Putamen (tissue), 1 donor: ENCODE measurements around the gene PLB1.

Experiments
- DNase-seq: peaks from one replicate; pipeline ENCODE4 v3.0.0-alpha.2; 2016; ENCODE audit warnings: low spot score

The PLB1 gene

DNA sequence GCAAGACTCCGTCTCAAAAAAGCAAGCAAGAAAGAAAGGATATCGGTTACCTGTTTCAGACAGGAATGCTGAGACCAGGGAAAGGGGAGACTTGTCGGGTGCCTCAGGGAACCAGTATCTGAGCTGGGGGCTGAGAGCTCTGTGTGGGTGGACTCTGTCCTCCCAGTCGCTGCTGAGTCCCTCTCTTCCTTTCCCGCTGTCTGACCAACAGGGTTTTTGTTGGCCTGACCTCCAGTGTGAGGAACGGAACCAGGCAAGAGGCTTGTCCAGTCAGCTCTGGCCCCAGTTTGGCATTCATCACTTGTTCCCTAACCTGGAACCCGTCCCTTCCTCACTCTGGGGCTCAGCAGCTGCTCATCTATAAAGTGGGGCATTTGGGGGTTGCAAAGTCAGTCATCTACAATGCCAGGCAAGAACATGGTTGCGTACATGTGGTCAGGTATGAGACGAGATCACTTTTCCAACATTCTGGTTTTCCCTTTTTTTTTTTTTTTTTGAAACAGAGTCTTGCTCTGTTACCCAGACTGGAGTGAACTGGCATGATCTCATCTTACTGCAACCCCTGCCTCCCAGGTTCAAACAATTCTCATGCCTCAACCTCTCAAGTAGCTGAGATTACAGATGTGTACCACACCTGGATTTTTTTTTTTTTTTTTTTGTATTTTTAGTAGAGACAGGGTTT lies 116.4 kb downstream of the PLB1 start:
- no peak for DNase-seq

DNA sequence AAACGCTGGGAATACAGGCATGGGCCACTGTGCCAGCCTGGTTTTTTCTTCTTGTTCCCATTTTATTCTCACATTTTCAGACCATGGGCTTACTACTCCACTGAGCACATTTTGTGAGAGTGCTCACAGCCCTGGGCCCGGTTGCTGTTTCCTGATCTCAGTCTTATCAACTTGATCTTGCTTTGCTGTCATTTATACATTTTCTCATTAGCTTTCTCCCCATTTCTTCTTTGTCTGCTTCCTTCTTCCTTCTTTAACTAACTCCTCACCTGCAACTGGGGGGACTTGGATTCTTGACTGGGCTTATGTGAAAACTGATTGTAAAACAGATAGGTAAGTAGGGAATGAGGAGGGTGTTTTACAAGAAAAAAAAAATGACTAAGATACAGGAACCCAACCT lies 117.3 kb downstream of the PLB1 start:
- DNase-seq, result no peak

- DNase-seq, result no peak
Observed at GRCh38 chr2:28613633-28614501, 118.0 kb downstream of the PLB1 start.

GRCh38 chr2:28615706-28616105 lies 119.8 kb downstream of the PLB1 start:
- no peak for DNase-seq

DNA sequence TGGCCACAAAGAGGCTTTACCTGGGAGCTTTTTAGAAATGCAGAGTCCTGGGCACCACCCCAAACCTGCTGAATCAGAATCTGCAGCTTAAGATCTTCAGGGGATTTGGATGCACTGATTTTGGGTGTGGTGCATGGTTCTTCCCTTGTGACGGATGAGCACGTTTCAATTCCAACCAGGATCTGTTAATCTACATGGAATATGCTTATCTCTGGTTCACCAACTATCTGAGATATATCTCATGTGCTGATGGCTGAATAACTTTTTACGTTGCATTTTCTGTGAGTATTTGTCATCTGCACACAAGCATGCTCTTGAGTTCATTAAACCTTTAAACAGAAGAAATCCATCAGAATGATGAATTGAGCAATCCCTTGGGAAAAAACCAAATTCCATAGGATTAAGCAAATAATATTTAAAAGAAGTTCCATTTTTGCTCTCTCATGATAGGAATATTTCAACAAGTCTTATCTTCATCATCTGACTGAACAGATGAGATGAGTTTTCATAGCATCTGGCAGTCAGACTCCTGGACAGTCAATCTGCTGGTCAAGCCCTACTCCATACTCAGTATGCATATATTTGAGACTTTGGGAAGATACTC lies 120.6 kb downstream of the PLB1 start:
- DNase-seq, result no peak

- DNase-seq, result no peak
Observed at GRCh38 chr2:28617502-28618184, 121.8 kb downstream of the PLB1 start.

- DNase-seq, result no peak
Observed at GRCh38 chr2:28618221-28619141, 122.6 kb downstream of the PLB1 start.

DNA sequence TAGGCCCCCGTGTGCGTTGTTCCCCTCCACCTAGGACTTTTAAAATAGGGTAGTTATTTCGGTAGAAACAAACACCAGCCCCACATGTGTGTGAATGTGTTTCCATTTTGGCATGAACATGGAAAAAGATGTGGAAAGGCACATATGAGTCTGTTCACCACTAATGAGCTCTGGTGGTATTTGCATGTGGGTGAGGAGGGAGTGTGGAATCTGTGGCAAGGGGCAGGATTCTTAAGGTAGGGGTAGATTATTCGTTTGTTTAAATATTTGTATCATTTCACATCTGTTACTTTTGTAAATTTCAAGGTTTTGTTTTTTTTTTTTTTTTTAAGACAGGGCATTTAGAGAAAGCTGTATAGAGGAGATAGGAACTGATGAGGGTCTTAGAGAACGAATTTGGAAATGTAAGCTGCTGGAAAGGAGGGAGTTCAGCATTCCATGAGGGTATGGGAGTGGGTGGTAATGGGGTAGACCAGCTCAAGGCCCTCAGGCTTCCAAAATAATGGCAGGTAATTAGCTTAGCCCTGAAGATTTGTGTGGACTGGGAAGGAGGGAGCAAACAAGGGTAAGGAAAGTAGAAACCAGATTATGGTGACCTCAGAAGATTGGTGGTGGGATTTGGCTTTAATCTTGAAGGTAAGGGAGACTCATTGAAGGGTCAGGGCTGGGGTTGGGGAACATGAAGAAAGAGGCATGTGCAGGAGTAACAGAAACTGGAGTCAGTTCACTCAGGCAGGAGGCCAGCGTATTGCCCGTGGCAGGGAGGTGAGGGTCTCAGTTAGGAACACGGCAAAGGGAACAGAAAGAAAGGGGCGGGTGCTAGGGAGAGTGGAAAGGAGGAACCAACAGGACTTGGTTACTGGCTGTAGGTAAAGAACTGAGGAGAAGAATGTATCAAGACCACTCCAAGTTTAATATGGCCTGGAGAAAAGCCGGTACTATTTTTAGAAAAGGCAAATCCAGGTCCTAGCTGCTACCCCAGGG lies 123.6 kb downstream of the PLB1 start:
- DNase-seq, result no peak

- no peak for DNase-seq
Observed at GRCh38 chr2:28620291-28620793, 124.5 kb downstream of the PLB1 start.

DNA sequence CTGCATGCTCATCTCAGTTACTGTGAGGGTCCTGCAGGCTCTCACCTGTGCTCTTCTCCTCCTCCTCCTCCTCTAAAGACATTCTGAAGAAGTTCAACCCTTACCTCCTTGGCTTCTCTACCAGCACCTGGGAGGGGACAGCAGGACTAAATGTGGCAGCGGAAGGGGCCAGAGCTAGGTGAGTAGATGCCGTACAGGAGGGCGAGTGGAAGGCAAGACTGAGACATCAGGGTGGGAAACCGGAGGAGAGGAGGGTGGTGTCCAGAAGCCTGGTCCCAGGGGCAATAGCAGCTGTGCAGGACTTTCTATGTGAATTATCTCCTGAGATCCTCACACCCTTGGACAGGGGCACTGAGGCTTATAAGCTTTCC lies 124.9 kb downstream of the PLB1 start:
- no peak for DNase-seq

DNA sequence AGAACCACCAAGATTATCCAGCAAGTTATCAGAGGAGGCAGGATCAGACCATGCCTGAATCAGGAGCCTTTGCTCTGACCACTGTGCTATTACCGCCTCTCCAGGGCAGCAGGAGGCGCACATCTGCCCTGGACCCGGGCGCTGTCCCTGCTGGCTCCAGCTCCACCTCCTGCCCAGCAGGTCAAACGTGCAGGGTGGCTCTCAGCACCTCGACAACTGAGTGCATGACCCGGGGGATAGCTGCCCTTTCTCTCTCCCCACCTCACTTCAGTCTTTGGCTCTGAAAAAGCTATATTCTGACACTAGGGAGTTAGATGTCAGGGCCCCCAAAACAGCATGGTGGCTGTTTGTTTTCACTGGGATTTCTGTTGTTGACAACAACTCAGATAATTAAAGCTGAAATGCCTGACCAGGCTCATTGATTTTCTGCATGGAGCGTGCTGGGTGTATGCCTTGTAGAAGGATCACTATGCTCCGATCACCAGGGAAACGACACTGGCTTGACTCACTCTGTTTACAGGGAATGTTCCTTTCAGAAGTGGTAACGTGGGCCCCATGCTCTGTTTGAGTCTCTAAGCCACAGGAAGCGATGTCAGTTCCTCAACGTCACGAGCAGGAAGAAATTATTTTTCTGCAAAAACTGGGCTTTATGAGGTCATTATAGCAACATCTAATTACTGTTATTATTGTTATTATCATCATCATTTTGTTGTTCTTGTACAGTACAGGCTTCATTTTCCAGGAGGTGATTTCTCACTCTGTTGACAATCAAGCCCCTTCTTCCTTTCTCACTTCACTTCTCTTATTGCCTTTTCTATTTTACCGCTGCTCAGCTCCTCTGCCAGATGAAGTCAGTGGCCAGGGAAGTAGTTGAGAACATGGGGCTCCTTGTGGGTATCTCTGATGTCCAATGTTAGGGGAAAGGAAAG lies 125.6 kb downstream of the PLB1 start:
- DNase-seq, result peak; percentile 76

DNA sequence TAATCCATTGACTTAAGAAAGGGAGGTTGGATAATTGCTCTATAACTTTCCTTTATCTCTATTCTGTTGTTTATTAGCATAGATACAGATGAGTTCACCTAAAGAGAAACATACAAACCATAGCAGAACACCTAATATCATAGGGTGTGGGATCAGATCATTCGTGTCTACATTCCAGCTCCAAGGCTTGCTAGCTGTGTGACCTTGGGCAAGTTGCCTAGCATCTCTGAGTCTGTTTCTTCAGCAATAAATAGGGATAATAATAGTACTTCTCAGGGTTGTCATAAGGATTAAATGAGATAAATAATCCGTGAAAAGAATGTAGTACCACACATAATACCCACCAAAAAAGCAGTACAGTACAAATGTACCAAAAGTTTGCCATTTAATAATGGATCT lies 126.2 kb downstream of the PLB1 start:
- no peak for DNase-seq

- DNase-seq, result no peak
Observed at GRCh38 chr2:28623582-28624405, 127.9 kb downstream of the PLB1 start.

GRCh38 chr2:28624436-28624792 lies 128.6 kb downstream of the PLB1 start:
- no peak for DNase-seq

DNA sequence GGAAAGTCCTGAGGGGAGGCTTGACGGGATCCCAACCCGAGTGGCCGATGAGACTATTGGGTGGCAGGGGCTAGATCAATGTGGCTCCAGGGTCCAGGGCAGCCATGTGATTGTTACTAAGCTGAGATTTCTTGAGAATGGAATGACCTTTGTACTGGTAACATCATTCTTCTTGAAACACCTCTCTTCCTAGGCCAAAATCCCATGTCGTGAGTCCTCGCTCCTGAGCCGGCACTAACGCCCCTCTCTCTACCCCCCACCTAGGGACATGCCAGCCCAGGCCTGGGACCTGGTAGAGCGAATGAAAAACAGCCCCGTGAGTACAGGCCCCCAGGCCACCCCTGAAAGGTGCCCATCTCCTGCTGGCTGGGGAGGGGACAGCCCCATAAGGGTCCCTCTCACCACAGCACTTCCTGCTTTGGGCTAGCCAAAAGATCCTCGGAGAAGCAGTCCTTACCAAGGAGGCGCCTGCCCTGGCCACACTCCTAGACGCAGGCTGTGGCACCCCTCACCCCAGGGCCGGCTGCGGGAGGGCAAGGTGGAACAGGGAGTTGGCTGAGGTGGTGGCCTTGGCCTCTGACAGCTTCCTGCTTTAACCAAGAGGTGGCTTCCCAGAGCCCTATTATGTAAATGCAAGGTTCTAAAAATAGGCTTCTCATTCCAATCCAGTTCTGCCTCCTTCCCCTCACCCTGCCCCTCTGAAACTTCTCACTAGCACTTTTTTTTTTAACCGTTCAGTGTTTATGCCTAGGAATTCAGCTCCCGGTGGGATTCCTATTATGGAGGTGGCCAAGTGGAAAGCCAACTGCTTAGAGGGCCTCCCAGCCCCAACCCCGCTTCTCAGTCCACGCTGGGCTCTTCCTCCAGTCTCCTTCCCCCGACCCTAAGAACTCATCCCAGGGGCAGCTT lies 129.2 kb downstream of the PLB1 start:
- peak; percentile 51 for DNase-seq

DNA sequence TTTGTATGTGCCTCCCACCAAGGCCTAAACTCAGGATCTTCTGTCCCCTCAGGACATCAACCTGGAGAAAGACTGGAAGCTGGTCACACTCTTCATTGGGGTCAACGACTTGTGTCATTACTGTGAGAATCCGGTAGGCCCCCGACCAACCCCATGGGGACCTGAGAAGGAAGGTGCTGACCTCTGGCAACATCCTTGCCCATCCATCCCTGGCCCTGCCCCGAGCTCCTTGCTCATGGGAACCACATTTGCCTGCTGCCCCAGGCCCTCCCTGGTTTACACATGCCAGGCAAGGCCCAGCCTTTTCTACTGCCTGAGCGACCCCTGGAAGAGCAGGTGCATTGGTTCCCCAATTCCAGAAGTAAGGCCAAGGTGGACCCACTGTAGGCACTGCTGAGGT lies 130.5 kb downstream of the PLB1 start:
- DNase-seq, result no peak

- DNase-seq, result no peak
Observed at GRCh38 chr2:28626891-28627421, 131.1 kb downstream of the PLB1 start.
